ENCODE data around the gene SMIM5. TPM values are rescaled to one million over a fixed set of nuclear protein-coding genes. Genes with fewer than 3 reads are reported as not detected.

SMIM5 gene
- total and polyA plus RNA-seq, 4 donors = 0.05 to 2.1 (median 0.71) TPM

DNA sequence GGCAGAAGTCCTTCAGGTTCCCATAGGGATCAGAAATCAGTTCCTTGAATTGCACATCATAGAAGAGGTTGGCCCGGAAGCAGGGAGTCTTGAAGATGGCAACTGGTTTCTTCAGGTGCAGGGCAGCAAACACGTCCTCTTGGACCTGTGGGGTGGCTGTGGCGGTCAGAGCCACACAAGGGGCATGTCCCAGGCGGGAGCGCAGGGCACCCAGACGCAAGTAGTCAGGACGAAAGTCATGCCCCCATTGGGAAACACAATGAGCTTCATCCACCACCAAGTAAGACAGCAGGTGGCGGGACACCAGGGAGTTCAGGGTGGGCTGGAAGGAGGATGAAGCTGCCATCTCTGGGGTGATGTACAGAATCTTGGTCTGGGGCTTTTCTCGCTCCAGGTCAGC lies 29.3 kb downstream of the SMIM5 start:
- no peak overlapping the region for H3K27ac ChIP-seq (ENCODE audit: low read depth in 1 of 2, low read length in 2 of 2)
- peaks cover 0 to 2% of the 10 kb centered on the region in 2 donors for H3K36me3 ChIP-seq (ENCODE audit: control insufficient read depth in 1 of 2, insufficient read depth in 2 of 2, low read length in 1 of 2)
- H3K4me3 ChIP-seq (ENCODE audit: low read length in 2 of 2) = no peak overlapping the region
- no peaks in the 10 kb centered on the region for H3K4me1 ChIP-seq (ENCODE audit: control insufficient read depth in 1 of 2, insufficient read depth in 2 of 2, low read length in 2 of 2)
- 93 to 97% methylated on average over 9 of the region's 9 CpGs for WGBS, 2 donors
- ATAC-seq (ENCODE audit: low FRiP score) (no peak), DNase-seq (peak in 1 of 2 donors; percentile 47)
- no peaks in the 10 kb centered on the region for H3K9me3 ChIP-seq (ENCODE audit: control insufficient read depth, low read length)
- no peaks in the 10 kb centered on the region for H3K27me3 ChIP-seq (ENCODE audit: control insufficient read depth in 1 of 2, insufficient read depth in 2 of 2, low read length in 1 of 2)
- intact Hi-C loops (cut with DNase I) = no loop called here

- Histone ChIP-seq H3K36me3 (ENCODE audit: control insufficient read depth in 1 of 2, insufficient read depth in 2 of 2, low read length in 1 of 2) (no peaks in the 10 kb centered on the region), H3K4me1 (ENCODE audit: control insufficient read depth in 1 of 2, insufficient read depth in 2 of 2, low read length in 2 of 2) (peaks cover 0 to 2% of the 10 kb centered on the region in 2 donors), H3K9me3 (ENCODE audit: control insufficient read depth, low read length) (no peaks in the 10 kb centered on the region), H3K27ac (ENCODE audit: low read depth in 1 of 2, low read length in 2 of 2) (no peak overlapping the region), H3K27me3 (ENCODE audit: control insufficient read depth in 1 of 2, insufficient read depth in 2 of 2, low read length in 1 of 2) (no peaks in the 10 kb centered on the region), H3K4me3 (ENCODE audit: low read length in 2 of 2) (no peak overlapping the region)
- WGBS, 2 donors = 88 to 91% methylated on average over 3 of the region's 3 CpGs
- ATAC-seq (ENCODE audit: low FRiP score) (no peak), DNase-seq (no peak)
- intact Hi-C loops (cut with DNase I) = no loop called here
Observed at GRCh38 chr17:75664099-75664549, 30.9 kb downstream of the SMIM5 start.

- ATAC-seq (ENCODE audit: low FRiP score) (no peak), DNase-seq (peak in 1 of 2 donors; percentile 44)
- peaks cover 0 to 2% of the 10 kb centered on the region in 2 donors for H3K4me1 ChIP-seq (ENCODE audit: control insufficient read depth in 1 of 2, insufficient read depth in 2 of 2, low read length in 2 of 2)
- H3K36me3 ChIP-seq (ENCODE audit: control insufficient read depth in 1 of 2, insufficient read depth in 2 of 2, low read length in 1 of 2) = peaks cover 0 to 2% of the 10 kb centered on the region in 2 donors
- no peak overlapping the region for H3K4me3 ChIP-seq (ENCODE audit: low read length in 2 of 2)
- no peaks in the 10 kb centered on the region for H3K9me3 ChIP-seq (ENCODE audit: control insufficient read depth, low read length)
- no peak overlapping the region for H3K27ac ChIP-seq (ENCODE audit: low read depth in 1 of 2, low read length in 2 of 2)
- no peaks in the 10 kb centered on the region for H3K27me3 ChIP-seq (ENCODE audit: control insufficient read depth in 1 of 2, insufficient read depth in 2 of 2, low read length in 1 of 2)
- intact Hi-C loops (cut with DNase I) = no loop called here
- 87 to 89% methylated on average over 10 of the region's 10 CpGs for WGBS, 2 donors
Observed at GRCh38 chr17:75665981-75666380, 32.7 kb downstream of the SMIM5 start.

- peak; percentile 99 for ATAC-seq (ENCODE audit: low FRiP score)
- intact Hi-C loops (cut with DNase I) = no loop called here
- H3K4me3 ChIP-seq (ENCODE audit: low read length in 2 of 2) = peak within 1 kb of the TSS; percentile 45 to 85
- peaks cover 2 to 4% of the 10 kb centered on the region in 2 donors for H3K36me3 ChIP-seq (ENCODE audit: control insufficient read depth in 1 of 2, insufficient read depth in 2 of 2, low read length in 1 of 2)
- peak; percentile 99 for DNase-seq
- no peaks in the 10 kb centered on the region for H3K27me3 ChIP-seq (ENCODE audit: control insufficient read depth in 1 of 2, insufficient read depth in 2 of 2, low read length in 1 of 2)
- WGBS, 2 donors = 0% methylated on average over 55 of the region's 55 CpGs
- peak within 1 kb of the TSS; percentile 18 to 56 for H3K27ac ChIP-seq (ENCODE audit: low read depth in 1 of 2, low read length in 2 of 2)
- H3K4me1 ChIP-seq (ENCODE audit: control insufficient read depth in 1 of 2, insufficient read depth in 2 of 2, low read length in 2 of 2) = peaks cover 0 to 2% of the 10 kb centered on the region in 2 donors
- no peaks in the 10 kb centered on the region for H3K9me3 ChIP-seq (ENCODE audit: control insufficient read depth, low read length)
Observed at GRCh38 chr17:75666959-75667790, 33.9 kb downstream of the SMIM5 start, which contains the start of the genes RECQL5 and SAP30BP. Gene RECQL5, minus strand, starts transcription at chr17:75667154. Its CDS starts 597 bp downstream, at chr17:75666557. Gene SAP30BP, plus strand, starts transcription at chr17:75667338. Its CDS starts 35 bp downstream, at chr17:75667373.

DNA sequence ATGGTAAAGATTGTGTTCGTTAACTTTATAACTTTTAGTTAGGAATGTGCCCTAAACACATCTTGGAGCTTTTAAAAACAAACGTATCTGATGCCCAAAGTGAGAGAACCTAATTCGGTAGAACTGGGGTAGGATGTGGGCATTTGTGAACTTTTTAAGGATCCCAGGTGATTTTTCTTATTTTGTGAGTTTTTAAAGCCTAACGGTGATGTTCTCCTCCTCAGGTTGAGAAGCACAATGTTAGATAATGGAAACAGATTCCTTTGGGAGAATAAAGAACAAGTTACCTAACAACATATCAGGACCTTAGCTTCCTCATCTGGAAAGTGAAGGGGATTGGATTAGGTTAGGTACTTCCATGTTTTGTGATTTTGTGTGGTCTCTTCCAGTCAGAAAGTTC lies 34.6 kb downstream of the SMIM5 start:
- DNase-seq (no peak), ATAC-seq (ENCODE audit: low FRiP score) (no peak)
- Histone ChIP-seq H3K36me3 (ENCODE audit: control insufficient read depth in 1 of 2, insufficient read depth in 2 of 2, low read length in 1 of 2) (peaks cover 4% of the 10 kb centered on the region in 2 donors), H3K4me3 (ENCODE audit: low read length in 2 of 2) (peak overlapping the region; percentile 24 to 85), H3K4me1 (ENCODE audit: control insufficient read depth in 1 of 2, insufficient read depth in 2 of 2, low read length in 2 of 2) (peaks cover 0 to 2% of the 10 kb centered on the region in 2 donors), H3K27me3 (ENCODE audit: control insufficient read depth in 1 of 2, insufficient read depth in 2 of 2, low read length in 1 of 2) (no peaks in the 10 kb centered on the region), H3K27ac (ENCODE audit: low read depth in 1 of 2, low read length in 2 of 2) (peak overlapping the region in 1 of 2 donors; percentile 18), H3K9me3 (ENCODE audit: control insufficient read depth, low read length) (no peaks in the 10 kb centered on the region)
- intact Hi-C loops (cut with DNase I) = no loop called here
- WGBS, 2 donors = 6 to 9% methylated on average over 4 of the region's 4 CpGs

DNA sequence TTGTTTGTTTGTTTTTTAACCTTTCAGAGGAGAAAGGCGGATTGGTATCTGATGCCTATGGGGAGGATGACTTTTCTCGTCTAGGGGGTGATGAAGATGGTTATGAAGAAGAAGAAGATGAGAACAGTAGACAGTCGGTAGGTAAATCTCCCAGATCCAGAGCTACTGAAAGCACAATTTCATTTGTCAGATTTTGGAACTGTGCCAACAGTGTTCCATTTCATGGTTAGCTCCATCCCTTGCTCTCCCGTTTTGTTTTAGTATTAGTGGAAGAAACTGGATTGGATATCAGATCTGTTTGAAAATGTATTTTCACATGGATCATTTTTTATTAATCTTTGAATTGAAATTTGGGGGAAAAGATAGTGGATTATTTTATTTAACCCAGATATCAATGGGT lies 35.3 kb downstream of the SMIM5 start:
- WGBS, 2 donors = 71 to 74% methylated on average over 4 of the region's 4 CpGs
- intact Hi-C loops (cut with DNase I) = no loop called here

DNA sequence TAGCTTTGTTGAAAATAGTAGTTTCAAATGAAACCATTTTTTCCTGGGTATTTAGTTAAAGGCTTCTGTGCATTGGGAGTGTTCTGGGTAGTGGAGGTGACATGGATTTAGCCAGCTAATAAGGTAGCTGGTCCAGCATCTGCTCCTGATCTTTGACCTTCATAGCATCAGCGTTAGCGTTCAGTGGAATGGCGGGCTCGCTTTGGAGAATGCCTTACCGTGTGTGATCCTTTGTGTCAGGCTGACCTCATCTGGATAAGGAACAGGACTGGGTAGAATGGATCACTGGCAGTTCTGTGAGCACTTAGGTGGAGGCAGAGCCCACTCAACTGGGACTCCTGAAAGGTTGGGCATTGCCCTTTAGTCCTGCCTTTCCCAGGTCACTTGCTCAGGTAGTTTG lies 37.6 kb downstream of the SMIM5 start:
- ATAC-seq (ENCODE audit: low FRiP score) = no peak
- H3K4me1 ChIP-seq (ENCODE audit: control insufficient read depth in 1 of 2, insufficient read depth in 2 of 2, low read length in 2 of 2) = peaks cover 0 to 2% of the 10 kb centered on the region in 2 donors
- WGBS, 2 donors = 77 to 84% methylated on average over 5 of the region's 5 CpGs

More for the DNA sequence above, 35.3 kb downstream of the SMIM5 start:
- Histone ChIP-seq H3K36me3 (ENCODE audit: control insufficient read depth in 1 of 2, insufficient read depth in 2 of 2, low read length in 1 of 2) (peaks cover 4% of the 10 kb centered on the region in 2 donors), H3K9me3 (ENCODE audit: control insufficient read depth, low read length) (no peaks in the 10 kb centered on the region), H3K27ac (ENCODE audit: low read depth in 1 of 2, low read length in 2 of 2) (no peak overlapping the region), H3K27me3 (ENCODE audit: control insufficient read depth in 1 of 2, insufficient read depth in 2 of 2, low read length in 1 of 2) (no peaks in the 10 kb centered on the region), H3K4me3 (ENCODE audit: low read length in 2 of 2) (peak overlapping the region in 1 of 2 donors; percentile 85), H3K4me1 (ENCODE audit: control insufficient read depth in 1 of 2, insufficient read depth in 2 of 2, low read length in 2 of 2) (peaks cover 0 to 2% of the 10 kb centered on the region in 2 donors)
- no peak for ATAC-seq (ENCODE audit: low FRiP score)
- DNase-seq = no peak

GRCh38 chr17:75672011-75672410 lies 38.8 kb downstream of the SMIM5 start:
- DNase-seq (peak in 1 of 2 donors; percentile 63), ATAC-seq (ENCODE audit: low FRiP score) (no peak)
- WGBS, 2 donors = 91 to 97% methylated on average over 5 of the region's 5 CpGs
- Histone ChIP-seq H3K36me3 (ENCODE audit: control insufficient read depth in 1 of 2, insufficient read depth in 2 of 2, low read length in 1 of 2) (peaks cover 4% of the 10 kb centered on the region in 2 donors), H3K27me3 (ENCODE audit: control insufficient read depth in 1 of 2, insufficient read depth in 2 of 2, low read length in 1 of 2) (no peaks in the 10 kb centered on the region), H3K9me3 (ENCODE audit: control insufficient read depth, low read length) (no peaks in the 10 kb centered on the region), H3K4me3 (ENCODE audit: low read length in 2 of 2) (no peak overlapping the region), H3K4me1 (ENCODE audit: control insufficient read depth in 1 of 2, insufficient read depth in 2 of 2, low read length in 2 of 2) (peaks cover 0 to 2% of the 10 kb centered on the region in 2 donors), H3K27ac (ENCODE audit: low read depth in 1 of 2, low read length in 2 of 2) (no peak overlapping the region)
- intact Hi-C loops (cut with DNase I) = no loop called here

More for the DNA sequence above, 37.6 kb downstream of the SMIM5 start:
- intact Hi-C loops (cut with DNase I) = no loop called here
- Histone ChIP-seq H3K27ac (ENCODE audit: low read depth in 1 of 2, low read length in 2 of 2) (no peak overlapping the region), H3K9me3 (ENCODE audit: control insufficient read depth, low read length) (no peaks in the 10 kb centered on the region), H3K27me3 (ENCODE audit: control insufficient read depth in 1 of 2, insufficient read depth in 2 of 2, low read length in 1 of 2) (no peaks in the 10 kb centered on the region), H3K4me3 (ENCODE audit: low read length in 2 of 2) (no peak overlapping the region), H3K36me3 (ENCODE audit: control insufficient read depth in 1 of 2, insufficient read depth in 2 of 2, low read length in 1 of 2) (peaks cover 4% of the 10 kb centered on the region in 2 donors)
- DNase-seq = peak in 1 of 2 donors; percentile 35
